NCI-H1105 treated with DMSO at 0.1 percent for 48 hours (cell line): Measurements from ENCODE around the gene TIGD2.

Experiments used
- DNase-seq: peaks from one replicate; lab custom pipeline; 2025; lab: John Stamatoyannopoulos, UW

TIGD2 gene

GRCh38 chr4:89110986-89111832 is at the start of gene TIGD2:
Gene TIGD2, plus strand, starts transcription at chr4:89111533. Its CDS starts 1,442 bp downstream, at chr4:89112975.
- DNase-seq = peak; percentile 66

- no peak for DNase-seq
Observed at GRCh38 chr4:89064848-89065247, 46.5 kb upstream of the TIGD2 start.

GRCh38 chr4:89067417-89067816 is 43.9 kb upstream of the TIGD2 start:
- DNase-seq = no peak

GRCh38 chr4:89069481-89069880 is 41.9 kb upstream of the TIGD2 start:
- DNase-seq = no peak

- DNase-seq = no peak
Observed at GRCh38 chr4:89070041-89070440, 41.3 kb upstream of the TIGD2 start.

GRCh38 chr4:89071311-89071710 is 40.0 kb upstream of the TIGD2 start:
- no peak for DNase-seq

GRCh38 chr4:89072921-89073320 is 38.4 kb upstream of the TIGD2 start:
- no peak for DNase-seq

GRCh38 chr4:89077761-89078160 is 33.6 kb upstream of the TIGD2 start:
- no peak for DNase-seq

- DNase-seq = no peak
Observed at GRCh38 chr4:89078300-89078699, 33.0 kb upstream of the TIGD2 start.

- DNase-seq = no peak
Observed at GRCh38 chr4:89099034-89099433, 12.3 kb upstream of the TIGD2 start.

GRCh38 chr4:89099471-89099870 is 11.9 kb upstream of the TIGD2 start:
- no peak for DNase-seq

- DNase-seq = no peak
Observed at GRCh38 chr4:89100853-89101252, 10.5 kb upstream of the TIGD2 start.

- no peak for DNase-seq
Observed at GRCh38 chr4:89101256-89102161, 9.8 kb upstream of the TIGD2 start.

- no peak for DNase-seq
Observed at GRCh38 chr4:89105726-89106125, 5.6 kb upstream of the TIGD2 start.

- no peak for DNase-seq
Observed at GRCh38 chr4:89108091-89108490, 3.2 kb upstream of the TIGD2 start.

GRCh38 chr4:89109841-89110540 is 1.3 kb upstream of the TIGD2 start:
- DNase-seq = no peak

GRCh38 chr4:89110541-89110985 is 770 bp upstream of the TIGD2 start:
- DNase-seq = peak; percentile 26

GRCh38 chr4:89111833-89112563 is 665 bp downstream of the TIGD2 start:
- DNase-seq = no peak

- DNase-seq = no peak
Observed at GRCh38 chr4:89113415-89113814, 2.1 kb downstream of the TIGD2 start.

- DNase-seq = no peak
Observed at GRCh38 chr4:89114100-89114499, 2.8 kb downstream of the TIGD2 start.

GRCh38 chr4:89117115-89117514 is 5.8 kb downstream of the TIGD2 start:
- no peak for DNase-seq

- DNase-seq = no peak
Observed at GRCh38 chr4:89119166-89119565, 7.8 kb downstream of the TIGD2 start.
